HepG2 (cell line): ENCODE measurements around the gene UTP15.

Experiments
- CHD4 ChIP-seq: fragments of 200-600 bp; sonication (generic); IDR thresholded peaks from 2 replicates; pipeline ENCODE4 v1.7.0; 2017; ENCODE audit warnings: mild to moderate bottlenecking, low read length, borderline replicate concordance
- TBP ChIP-seq: sonication (generic); formaldehyde crosslinking; IDR thresholded peaks from 2 replicates; pipeline ENCODE4 v1.5.0; 2020; ENCODE audit warnings: missing genetic modification reagents
- ZFP36L2 ChIP-seq: sonication (generic); formaldehyde crosslinking; IDR thresholded peaks from 2 replicates; pipeline ENCODE4 v1.4.0; 2020; ENCODE audit warnings: missing genetic modification reagents
- ZNF784 ChIP-seq: sonication (generic); formaldehyde crosslinking; IDR thresholded peaks from 2 replicates; pipeline ENCODE4 v1.5.1; 2020; ENCODE audit warnings: missing genetic modification reagents, mild to moderate bottlenecking, borderline replicate concordance
- ZZZ3 ChIP-seq: sonication (generic); formaldehyde crosslinking; IDR thresholded peaks from 2 replicates; pipeline ENCODE4 v1.4.0; 2020; ENCODE audit warnings: missing genetic modification reagents, mild to moderate bottlenecking, borderline replicate concordance

- TF ChIP-seq ZFP36L2 (CRISPR knock-in tag) (no peak), TBP (CRISPR knock-in tag) (no peak), CHD4 (no peak), ZNF784 (CRISPR knock-in tag) (no peak), ZZZ3 (CRISPR knock-in tag) (no peak)
These were observed 23.5 kb upstream of the UTP15 start for GRCh38 chr5:73542020-73542419.
